ENCODE results near the gene ZNF775.

GRCh38 chr7:150355666-150356059 is 23.5 kb upstream of the ZNF775 start:
- no peak for TF ChIP-seq ZFP91 (CRISPR knock-in tag; IDR thresholded peaks at IDR 0.05; ENCODE audit: borderline replicate concordance)
- no peak for TF ChIP-seq ZNF512B (CRISPR knock-in tag; IDR thresholded peaks at IDR 0.05; ENCODE audit: borderline replicate concordance)
- no peak for TF ChIP-seq SMC3 (IDR thresholded peaks at IDR 0.05; ENCODE audit: low read length)
- no peak for TF ChIP-seq MYNN (CRISPR knock-in tag; IDR thresholded peaks at IDR 0.05; ENCODE audit: low read depth)
- no peak for TF ChIP-seq CTCF (CRISPR knock-in tag; IDR thresholded peaks at IDR 0.05)
- TF ChIP-seq ZNF318 (CRISPR knock-in tag; IDR thresholded peaks at IDR 0.05), result no peak
- TF ChIP-seq U2AF1 (optimal IDR thresholded peaks at IDR 0.05; ENCODE audit: low read depth, low read length), result no peak
